ENCODE data around the gene CTNND2.

The CTNND2 gene

GRCh38 chr5:11047030-11047429 lies 857.2 kb downstream of the CTNND2 start:
- no peak for DNase-seq (ENCODE audit: extremely low spot score)
- ChIA-PET POLR2A (no interaction called here), CTCF (interaction anchor here (0.7 to 1.8 kb wide), 2 partner anchors 12 to 352 kb away, joined by 3 to 4 read pairs; no protein-coding TSS in a partner anchor)
- TF ChIP-seq CTCF (IDR thresholded peaks at IDR 0.05; ENCODE audit: control extremely low read depth, extremely low read depth, low read depth, missing control alignments): no peak

- TF ChIP-seq CTCF (IDR thresholded peaks at IDR 0.05; ENCODE audit: control extremely low read depth, extremely low read depth, low read depth, missing control alignments): peak; percentile 27
- CTCF ChIA-PET: interaction anchor here (0.7 kb wide), 1 partner anchor 351 kb away, joined by 3 read pairs; no protein-coding TSS in a partner anchor
- POLR2A ChIA-PET: no interaction called here
- DNase-seq (ENCODE audit: extremely low spot score): no peak
Measured at GRCh38 chr5:11046160-11046559, 858.1 kb downstream of the CTNND2 start.

- no peak for DNase-seq (ENCODE audit: extremely low spot score)
- TF ChIP-seq CTCF (IDR thresholded peaks at IDR 0.05; ENCODE audit: control extremely low read depth, extremely low read depth, low read depth, missing control alignments): no peak
- ChIA-PET CTCF (no interaction called here), POLR2A (no interaction called here)
Measured at GRCh38 chr5:11045411-11045810, 858.8 kb downstream of the CTNND2 start.

- ChIA-PET CTCF (interaction anchor here (1.2 kb wide), 1 partner anchor 8 kb away, joined by 7 read pairs; no protein-coding TSS in a partner anchor), POLR2A (no interaction called here)
- no peak for TF ChIP-seq CTCF (IDR thresholded peaks at IDR 0.05; ENCODE audit: control extremely low read depth, extremely low read depth, low read depth, missing control alignments)
- DNase-seq (ENCODE audit: extremely low spot score): no peak
Measured at GRCh38 chr5:11044581-11044980, 859.7 kb downstream of the CTNND2 start.

- POLR2A ChIA-PET: no interaction called here
- CTCF ChIA-PET: interaction anchor here (1.2 kb wide), 1 partner anchor 9 kb away, joined by 7 read pairs; no protein-coding TSS in a partner anchor
Measured at GRCh38 chr5:11043881-11044280, 860.4 kb downstream of the CTNND2 start.

GRCh38 chr5:11040345-11040744 lies 863.9 kb downstream of the CTNND2 start:
- CTCF ChIA-PET: no interaction called here
- no peak for TF ChIP-seq CTCF (IDR thresholded peaks at IDR 0.05; ENCODE audit: control extremely low read depth, extremely low read depth, low read depth, missing control alignments)
- POLR2A ChIA-PET: no interaction called here
- DNase-seq (ENCODE audit: extremely low spot score): no peak

More at GRCh38 chr5:11043881-11044280, 860.4 kb downstream of the CTNND2 start:
- TF ChIP-seq CTCF (IDR thresholded peaks at IDR 0.05; ENCODE audit: control extremely low read depth, extremely low read depth, low read depth, missing control alignments): no peak
- no peak for DNase-seq (ENCODE audit: extremely low spot score)
